ENCODE data around the gene YAE1.

DNA sequence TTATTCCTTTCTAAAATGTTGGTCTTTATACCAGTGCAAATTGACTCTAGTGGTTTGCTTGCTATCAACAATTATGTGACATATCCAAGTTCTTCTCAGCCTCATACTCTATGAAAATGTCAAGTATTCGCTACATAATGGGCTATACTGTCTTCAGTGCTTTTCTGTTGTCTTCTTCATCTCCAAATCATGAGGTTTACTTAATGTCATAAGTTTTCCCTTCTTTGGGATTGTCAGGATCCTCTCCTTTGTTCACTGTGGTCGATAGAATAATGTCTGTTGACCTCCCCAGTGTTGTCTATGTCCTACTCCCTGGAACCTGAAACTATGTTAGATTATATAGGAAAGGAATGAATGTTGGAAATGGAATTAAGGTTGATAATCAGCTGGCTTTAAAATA lies 40.7 kb downstream of the YAE1 start:
- TF ChIP-seq, protein P1, sequence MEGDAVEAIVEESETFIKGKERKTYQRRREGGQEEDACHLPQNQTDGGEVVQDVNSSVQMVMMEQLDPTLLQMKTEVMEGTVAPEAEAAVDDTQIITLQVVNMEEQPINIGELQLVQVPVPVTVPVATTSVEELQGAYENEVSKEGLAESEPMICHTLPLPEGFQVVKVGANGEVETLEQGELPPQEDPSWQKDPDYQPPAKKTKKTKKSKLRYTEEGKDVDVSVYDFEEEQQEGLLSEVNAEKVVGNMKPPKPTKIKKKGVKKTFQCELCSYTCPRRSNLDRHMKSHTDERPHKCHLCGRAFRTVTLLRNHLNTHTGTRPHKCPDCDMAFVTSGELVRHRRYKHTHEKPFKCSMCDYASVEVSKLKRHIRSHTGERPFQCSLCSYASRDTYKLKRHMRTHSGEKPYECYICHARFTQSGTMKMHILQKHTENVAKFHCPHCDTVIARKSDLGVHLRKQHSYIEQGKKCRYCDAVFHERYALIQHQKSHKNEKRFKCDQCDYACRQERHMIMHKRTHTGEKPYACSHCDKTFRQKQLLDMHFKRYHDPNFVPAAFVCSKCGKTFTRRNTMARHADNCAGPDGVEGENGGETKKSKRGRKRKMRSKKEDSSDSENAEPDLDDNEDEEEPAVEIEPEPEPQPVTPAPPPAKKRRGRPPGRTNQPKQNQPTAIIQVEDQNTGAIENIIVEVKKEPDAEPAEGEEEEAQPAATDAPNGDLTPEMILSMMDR (IDR thresholded peaks at IDR 0.05) = no peak
- TF ChIP-seq POLR2AphosphoS5 (IDR thresholded peaks at IDR 0.05) (no peak), POLR2A (IDR thresholded peaks at IDR 0.05) (no peak)

Measured in breast epithelium (tissue), 3 donors.